CD14-positive monocyte (primary cell): ENCODE measurements around the gene CNPY2. TPM values are rescaled to one million over a fixed set of nuclear protein-coding genes. Genes with fewer than 3 reads are reported as not detected.
A peak's percentile ranks its signal among the peaks of the same experiment; 100 is the strongest.

Experiments used
- DNase-seq, 3 donors: peaks; one replicate each; pipeline ENCODE4 v3.0.0-alpha.2; 2011 to 2022
- H2AFZ ChIP-seq: 2 replicates; pipeline ENCODE4 v1.6.0; 2012; ENCODE audit warnings: mild to moderate bottlenecking, low read depth, low read length, inconsistent platforms; ENCODE audit not compliant: insufficient read depth, poor library complexity, severe bottlenecking
- H3K27ac ChIP-seq, 2 donors: 1 replicate in 1 of 2; 2 replicates in 1 of 2; pipeline ENCODE4 v1.5.1; 2012 to 2013; ENCODE audit warnings: low read length in 2 of 2, control low read depth in 1 of 2, inconsistent platforms in 1 of 2, low read depth in 1 of 2, mild to moderate bottlenecking in 1 of 2
- H3K27me3 ChIP-seq, 2 donors: one replicate each; pipeline versions ENCODE4 v1.6.0 to v1.6.1; 2011 to 2013; ENCODE audit warnings: low read length in 2 of 2; ENCODE audit not compliant: control insufficient read depth in 2 of 2, insufficient read depth in 2 of 2
- H3K36me3 ChIP-seq, 2 donors: replicated peaks in 1 of 2; 1 replicate in 1 of 2; 2 replicates in 1 of 2; pipeline versions ENCODE4 v1.5.1 to v1.6.1; 2012 to 2013; ENCODE audit warnings: low read length in 2 of 2, control low read depth in 1 of 2, inconsistent platforms in 1 of 2, mild to moderate bottlenecking in 1 of 2; ENCODE audit not compliant: insufficient read depth in 2 of 2, control insufficient read depth in 1 of 2
- H3K4me1 ChIP-seq, 2 donors: 1 replicate in 1 of 2; 2 replicates in 1 of 2; pipeline versions ENCODE4 v1.5.1 to v1.6.1; 2012 to 2013; ENCODE audit warnings: low read length in 2 of 2, control low read depth in 1 of 2, inconsistent platforms in 1 of 2, mild to moderate bottlenecking in 1 of 2, moderate library complexity in 1 of 2; ENCODE audit not compliant: insufficient read depth in 2 of 2, control insufficient read depth in 1 of 2
- H3K4me2 ChIP-seq: replicated peaks from 2 replicates; pipeline ENCODE3; 2012; ENCODE audit warnings: low read length, moderate library complexity, mild to moderate bottlenecking; ENCODE audit not compliant: poor library complexity, severe bottlenecking; ENCODE audit errors: extremely low read depth
- H3K4me3 ChIP-seq, 3 experiments: fragments of 200-600 bp in 1 of 3; sonication (generic) in 1 of 3; replicated peaks in 1 of 3; 1 replicate in 2 of 3; 2 replicates in 1 of 3; pipeline ENCODE4 v1.5.1; 2011 to 2013; ENCODE audit warnings: low read length in 3 of 3, mild to moderate bottlenecking in 3 of 3, control low read depth in 2 of 3, low read depth in 2 of 3, inconsistent platforms in 1 of 3, moderate library complexity in 1 of 3
- H3K79me2 ChIP-seq: 2 replicates; pipeline ENCODE4 v1.6.0; 2012; ENCODE audit warnings: mild to moderate bottlenecking, control low read depth, inconsistent platforms, low read length, moderate library complexity; ENCODE audit not compliant: insufficient read depth
- H3K9ac ChIP-seq: 2 replicates; pipeline ENCODE4 v1.6.0; 2017; ENCODE audit warnings: low read length, mild to moderate bottlenecking; ENCODE audit not compliant: insufficient read depth, poor library complexity, severe bottlenecking
- H3K9me3 ChIP-seq, 2 donors: replicated peaks in 1 of 2; 1 replicate in 1 of 2; 2 replicates in 1 of 2; pipeline versions ENCODE4 v1.5.1 to v1.6.1; 2012 to 2013; ENCODE audit warnings: low read length in 2 of 2, control low read depth in 1 of 2; ENCODE audit not compliant: control insufficient read depth in 1 of 2, insufficient read depth in 1 of 2
- H4K20me1 ChIP-seq: 2 replicates; pipeline ENCODE4 v1.6.0; 2012; ENCODE audit warnings: mild to moderate bottlenecking, low read length, control low read depth, moderate library complexity; ENCODE audit not compliant: insufficient read depth
- H3K27ac Mint-ChIP-seq, 7 donors: one replicate each; pipeline ENCODE4 v1.8.0; 2020; ENCODE audit warnings: mild to moderate bottlenecking in 7 of 7, mixed read lengths in 7 of 7, moderate library complexity in 6 of 7, inconsistent platforms in 2 of 7
- H3K27me3 Mint-ChIP-seq, 3 donors: one replicate each; pipeline ENCODE4 v1.8.0; 2021 to 2022; ENCODE audit warnings: low read depth in 3 of 3, mild to moderate bottlenecking in 3 of 3, mixed read lengths in 3 of 3, moderate library complexity in 3 of 3, inconsistent platforms in 1 of 3
- H3K36me3 Mint-ChIP-seq, 2 donors: one replicate each; pipeline ENCODE4 v1.8.0; 2020; ENCODE audit warnings: mixed read lengths in 2 of 2, inconsistent platforms in 1 of 2, mild to moderate bottlenecking in 1 of 2
- H3K4me1 Mint-ChIP-seq: one replicate; pipeline ENCODE4 v1.8.0; 2020; ENCODE audit warnings: mild to moderate bottlenecking, mixed read lengths
- H3K4me3 Mint-ChIP-seq, 2 donors: one replicate each; pipeline ENCODE4 v1.8.0; 2020; ENCODE audit warnings: mild to moderate bottlenecking in 2 of 2, mixed read lengths in 2 of 2, moderate library complexity in 1 of 2
- H3K9me3 Mint-ChIP-seq, 7 donors: one replicate each; pipeline ENCODE4 v1.8.0; 2020 to 2022; ENCODE audit warnings: mixed read lengths in 7 of 7, mild to moderate bottlenecking in 6 of 7, moderate library complexity in 6 of 7, inconsistent platforms in 2 of 7
- CTCF ChIP-seq: fragments of 200-600 bp; IDR thresholded peaks from one replicate; pipeline ENCODE4 v1.8.0; 2022; ENCODE audit warnings: antibody characterized with exemption, mild to moderate bottlenecking
- WGBS: methylation state at CpG from one replicate; pipeline ENCODE4 v1.1.5; 2013; ENCODE audit warnings: missing lambda C conversion rate; ENCODE audit not compliant: insufficient coverage; 5-methylcytosine and 5-hydroxymethylcytosine counted together
- intact Hi-C, 2 donors: fragments of 100-400 bp; cut with micrococcal nuclease; formaldehyde crosslinking; loops; one replicate each; pipeline versions ENCODE4 v1.15.0 to v1.15.1; 2023
- polyA minus RNA-seq: library from RNA; depleted of rRNA, polyadenylated mRNA; stranded (reverse); fragments of >200 nt; gene quantifications from 2 replicates; pipeline ENCODE4 v1.2.3, GENCODE V29; 2012
- polyA plus RNA-seq, 3 donors: library from polyadenylated mRNA; depleted of rRNA in 1 of 3; unstranded in 2 of 3; stranded (reverse) in 1 of 3; fragments of 300-500 nt in 2 of 3; fragments of >200 nt in 1 of 3; fragmentation: Illumina TruSeq in 2 of 3; gene quantifications; 1 replicate in 2 of 3; 2 replicates in 1 of 3; pipeline ENCODE4 v1.2.3, GENCODE V29; 2012 to 2021
- total RNA-seq, 12 experiments: library from RNA in 1 of 12; stranded (reverse) in 1 of 12; fragments of 120-200 nt in 1 of 12; gene quantifications; one replicate each; pipeline ENCODE4 v1.2.4 and lab custom pipeline; 2013 to 2026; ENCODE audit warnings: mixed read lengths in 6 of 12, inconsistent platforms in 1 of 12

Gene CNPY2
- 70.4 TPM for total RNA-seq (2013)
- polyA plus RNA-seq (100 to 1,000 TPM in 2 of 3 donors, 10 to 100 TPM in 1; 50.4 to 122 (median 121) TPM), polyA minus RNA-seq (18.8 and 29.6 TPM in 2 replicates), total RNA-seq (lab: John Stamatoyannopoulos, UW) (0.75 to 3.0 (median 2.3) reads per million in 11 experiments)

GRCh38 chr12:56315622-56316473, at the start of gene CNPY2:
CNPY2 (minus strand) TSS chr12:56315988; CDS start chr12:56315217, 771 bp downstream.
- Histone ChIP-seq H2AFZ (peak within 1 kb of the TSS; percentile 96), H3K27me3 (no peaks in the 10 kb centered on the region), H3K36me3 (peaks cover 17 to 34% of the 10 kb centered on the region in 2 donors), H3K9ac (peak within 1 kb of the TSS; percentile 89), H3K9me3 (no peaks in the 10 kb centered on the region), H3K4me1 (peaks cover 14 to 20% of the 10 kb centered on the region in 2 donors), H4K20me1 (no peaks in the 10 kb centered on the region), H3K79me2 (peaks cover 13% of the 10 kb centered on the region), H3K4me2 (peak within 1 kb of the TSS; percentile 93), H3K4me3 (peak within 1 kb of the TSS; percentile 59 to 96 (median 95)), H3K27ac (peak within 1 kb of the TSS; percentile 91 to 98)
- Mint-ChIP-seq H3K36me3 (peaks cover 25 to 49% of the 10 kb centered on the region in 2 donors), H3K27ac (peak within 1 kb of the TSS; percentile 98 to 100 (median 98)), H3K9me3 (peaks cover 0 to 1% (median 0%) of the 10 kb centered on the region in 7 donors), H3K27me3 (no peaks in the 10 kb centered on the region), H3K4me3 (peak within 1 kb of the TSS; percentile 96 to 97), H3K4me1 (peaks cover 19% of the 10 kb centered on the region)
- peak; percentile 87 to 93 (median 92) for DNase-seq
- under 1% methylated on average over 55 of the region's 62 CpGs for WGBS
- intact Hi-C loops, result loop anchor here (2.0 to 5.0 kb wide), 3 partner anchors 15 to 46 kb away; partner anchors contain the start of genes APOF (in 2 of the 2), STAT2 (in 2 of the 2), CS (in 1 of the 2) and PAN2 (in 1 of the 2)
- TF ChIP-seq CTCF, result no peak
